NCI-H69 (cell line): ENCODE measurements around the gene ITK.

Experiments
- DNase-seq: peaks from one replicate; lab custom pipeline; 2025; lab: John Stamatoyannopoulos, UW

ITK gene

DNA sequence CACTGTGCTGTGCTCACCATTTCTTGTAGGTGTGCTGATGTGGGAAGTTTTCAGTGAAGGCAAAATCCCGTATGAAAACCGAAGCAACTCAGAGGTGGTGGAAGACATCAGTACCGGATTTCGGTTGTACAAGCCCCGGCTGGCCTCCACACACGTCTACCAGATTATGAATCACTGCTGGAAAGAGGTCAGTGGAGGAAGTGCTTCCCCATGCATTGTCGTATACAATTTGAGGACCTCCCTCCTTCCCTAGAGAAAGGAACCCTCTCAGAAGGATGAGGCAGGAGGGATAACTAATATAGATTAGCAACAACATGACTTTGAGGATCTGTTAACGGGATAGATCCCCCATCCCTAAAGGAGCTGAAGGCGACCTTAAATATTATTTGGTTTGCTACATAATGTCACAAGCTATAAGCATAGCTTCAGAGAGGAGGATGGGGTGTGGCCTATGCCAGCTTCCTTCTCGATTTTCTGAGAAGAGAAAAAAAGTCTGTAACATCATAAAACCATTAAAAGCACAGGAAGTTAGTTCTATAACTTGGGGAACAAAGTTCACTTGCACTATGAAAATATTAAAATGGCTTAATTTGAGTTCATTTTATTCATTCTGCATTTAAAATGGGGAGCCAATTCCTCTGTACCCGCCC, 68.3 kb downstream of the ITK start:
- DNase-seq = no peak

DNA sequence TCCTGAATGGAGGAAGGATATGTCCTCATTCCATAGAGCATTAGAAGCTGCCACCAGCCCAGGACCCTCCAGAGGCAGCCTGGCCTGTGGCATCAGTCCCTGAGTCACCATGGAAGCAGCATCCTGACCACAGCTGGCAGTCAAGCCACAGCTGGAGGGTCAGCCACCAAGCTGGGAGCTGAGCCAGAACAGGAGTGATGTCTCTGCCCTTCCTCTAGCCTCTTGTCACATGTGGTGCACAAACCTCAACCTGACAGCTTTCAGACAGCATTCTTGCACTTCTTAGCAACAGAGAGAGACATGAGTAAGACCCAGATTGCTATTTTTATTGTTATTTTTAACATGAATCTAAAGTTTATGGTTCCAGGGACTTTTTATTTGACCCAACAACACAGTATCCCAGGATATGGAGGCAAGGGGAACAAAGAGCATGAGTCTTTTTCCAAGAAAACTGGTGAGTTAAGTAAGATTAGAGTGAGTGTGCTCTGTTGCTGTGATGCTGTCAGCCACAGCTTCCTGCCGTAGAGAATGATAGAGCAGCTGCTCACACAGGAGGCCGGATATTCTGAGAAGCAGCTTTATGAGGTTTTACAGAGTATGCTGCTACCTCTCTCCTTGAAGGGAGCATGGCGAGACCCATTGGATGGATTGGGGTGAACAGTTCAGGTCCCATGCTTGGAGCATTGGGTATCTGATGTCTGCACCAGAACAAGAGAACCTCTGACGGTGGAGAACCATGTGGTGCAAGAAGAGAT, 72.2 kb downstream of the ITK start:
- no peak for DNase-seq

DNA sequence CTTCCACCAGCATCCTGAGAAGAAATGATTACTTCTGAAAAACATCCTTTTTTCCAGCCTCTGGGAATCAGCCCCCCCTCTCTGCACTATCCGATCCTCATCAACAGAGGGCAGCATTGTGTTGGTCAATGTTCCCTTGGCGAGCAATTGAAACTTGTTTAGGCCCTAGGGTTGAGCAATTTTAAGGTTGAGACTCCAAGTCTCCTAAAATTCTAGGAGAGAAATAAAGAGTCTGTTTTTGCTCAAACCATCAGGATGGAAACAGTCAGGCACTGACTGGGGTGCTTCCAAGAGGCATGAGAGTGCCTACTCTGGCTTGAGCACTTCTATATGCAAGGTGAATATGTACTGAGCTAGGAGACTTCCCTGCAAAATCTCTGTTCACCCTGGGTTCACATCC, 72.9 kb downstream of the ITK start:
- DNase-seq = peak; percentile 53

DNA sequence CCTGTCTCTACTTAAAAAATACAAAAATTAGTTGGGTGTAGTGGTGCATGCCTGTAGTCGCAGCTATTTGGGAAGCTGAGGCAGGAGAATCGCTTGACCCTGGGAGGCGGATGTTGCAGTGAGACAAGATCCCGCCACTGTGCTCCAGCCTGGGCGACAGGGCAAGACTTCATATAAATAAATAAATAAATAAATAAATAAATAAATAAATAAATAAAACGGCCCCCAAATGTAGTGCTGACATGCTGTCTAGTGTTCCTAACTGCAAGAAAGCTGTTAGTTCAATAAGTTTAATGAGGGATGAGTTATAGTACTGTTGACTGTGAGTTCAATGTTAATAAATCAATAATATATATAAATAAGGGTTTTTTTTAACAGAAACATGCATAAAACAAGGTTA, 77.8 kb downstream of the ITK start:
- no peak for DNase-seq

DNA sequence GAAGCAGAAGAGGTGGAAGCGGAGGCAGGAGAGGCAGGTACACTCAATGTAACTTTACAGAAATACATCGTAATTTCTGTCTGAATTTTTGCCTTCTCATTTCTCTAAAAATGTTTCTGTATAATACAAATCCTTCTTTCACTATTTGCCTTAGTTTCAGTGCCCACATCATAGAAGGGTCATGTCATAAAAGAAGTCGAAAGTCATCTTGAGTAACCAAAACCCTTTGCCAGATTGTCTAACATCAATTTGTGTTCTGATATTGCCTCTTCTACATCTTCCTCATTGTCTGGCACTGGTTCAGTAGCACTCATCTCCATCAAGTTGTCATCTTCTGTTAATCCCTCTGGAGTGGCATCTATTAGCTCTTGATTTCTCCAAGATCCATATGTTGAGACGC, 79.1 kb downstream of the ITK start:
- no peak for DNase-seq

DNA sequence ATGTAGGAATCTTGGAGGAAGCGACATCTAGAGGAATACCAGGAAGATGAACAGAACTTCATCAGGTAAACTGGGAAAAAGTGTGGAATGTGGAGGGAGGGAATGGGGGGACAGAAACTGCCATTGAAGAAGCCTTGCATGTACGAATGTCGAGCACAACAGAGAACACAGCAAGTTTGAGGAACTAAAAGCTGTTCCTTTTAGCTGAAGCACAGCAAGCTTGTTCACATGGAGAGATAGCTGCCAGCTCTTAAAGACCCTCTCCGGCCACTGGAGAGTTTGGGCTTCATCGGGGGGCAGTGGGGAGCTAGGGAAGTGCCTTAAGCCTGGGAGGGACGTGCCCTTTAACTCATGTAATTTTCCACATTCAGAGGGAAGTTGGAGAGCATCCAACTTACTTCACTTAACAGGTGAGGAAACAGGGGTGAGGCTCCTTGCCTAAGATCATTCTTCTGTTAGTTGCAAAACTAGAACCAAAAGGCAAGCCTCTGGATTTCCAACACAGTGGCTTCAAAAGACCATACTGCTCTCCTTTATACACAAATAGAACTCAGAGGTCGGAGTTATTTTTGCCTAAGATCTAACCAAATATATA, 83.0 kb downstream of the ITK start:
- DNase-seq = peak; percentile 39

DNA sequence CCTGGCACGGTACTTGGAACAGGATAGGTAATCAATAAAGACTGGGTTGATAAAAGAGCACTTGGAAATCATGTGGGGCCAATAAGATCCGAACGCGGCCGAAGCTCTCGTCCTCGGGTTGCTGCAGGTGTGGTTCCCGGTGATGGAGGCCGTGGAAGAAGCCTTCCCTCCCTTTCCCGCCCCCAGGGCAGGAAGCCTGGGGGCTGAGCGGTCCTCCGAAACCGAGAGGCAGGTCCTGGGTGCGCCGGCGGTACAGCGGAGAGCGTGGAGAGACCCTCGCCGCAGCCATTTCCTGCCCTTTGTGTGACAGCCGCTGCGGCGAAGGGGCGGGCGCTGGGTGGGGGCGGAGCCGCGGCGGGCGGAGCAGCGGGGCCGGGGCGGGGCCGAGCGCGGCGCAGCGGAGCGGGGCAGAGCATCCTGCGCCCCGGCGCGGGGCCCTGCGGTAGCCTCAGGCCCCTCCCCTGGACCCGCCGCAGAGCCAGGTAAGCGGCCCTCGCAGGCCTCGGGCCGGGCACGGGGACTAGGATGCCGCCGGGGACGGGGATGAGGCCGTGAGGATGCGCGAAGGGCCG, 85.2 kb downstream of the ITK start, which contains the start of gene CYFIP2:
Gene CYFIP2 (plus strand): TSS at position 410 of the 572 bp plus-strand sequence. CDS start 19,239 bp downstream, outside the sequence.
- DNase-seq = peak; percentile 90

DNA sequence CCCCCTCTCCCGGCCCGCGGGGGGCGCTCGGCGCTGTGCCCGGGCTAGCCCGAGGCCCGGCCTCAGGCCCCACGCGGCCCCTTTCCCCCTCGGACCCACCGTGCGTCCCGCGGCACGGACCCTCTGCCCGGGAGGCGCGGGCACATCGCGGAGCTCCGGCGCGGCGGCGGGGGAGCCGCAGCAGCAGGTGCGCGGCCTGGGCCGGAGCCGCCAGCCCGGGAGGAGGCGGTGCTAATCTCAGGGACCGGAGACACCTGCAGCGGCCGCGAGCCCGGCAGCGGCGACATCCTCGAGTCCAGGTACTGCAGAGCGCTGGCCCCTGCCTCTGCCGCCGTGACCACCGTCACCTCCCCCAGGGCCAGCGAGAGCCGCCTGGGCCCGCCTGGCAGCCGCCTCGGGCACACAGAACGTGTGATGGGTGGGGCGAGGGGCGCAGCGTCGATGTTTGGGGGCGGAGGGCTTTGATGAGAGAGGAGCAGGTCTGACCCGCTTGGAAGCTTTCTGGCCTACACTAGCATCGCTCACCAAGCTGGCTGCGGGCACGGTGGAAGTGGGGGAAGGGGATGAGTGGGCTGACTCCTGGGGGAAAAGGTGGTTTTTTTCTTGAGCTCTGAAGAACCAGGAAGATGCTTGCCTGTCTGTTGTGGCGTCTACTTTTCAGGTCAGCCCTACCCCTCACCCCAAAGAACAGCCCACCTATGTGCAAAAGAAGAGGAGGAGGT, 85.8 kb downstream of the ITK start:
- DNase-seq = peak; percentile 66

DNA sequence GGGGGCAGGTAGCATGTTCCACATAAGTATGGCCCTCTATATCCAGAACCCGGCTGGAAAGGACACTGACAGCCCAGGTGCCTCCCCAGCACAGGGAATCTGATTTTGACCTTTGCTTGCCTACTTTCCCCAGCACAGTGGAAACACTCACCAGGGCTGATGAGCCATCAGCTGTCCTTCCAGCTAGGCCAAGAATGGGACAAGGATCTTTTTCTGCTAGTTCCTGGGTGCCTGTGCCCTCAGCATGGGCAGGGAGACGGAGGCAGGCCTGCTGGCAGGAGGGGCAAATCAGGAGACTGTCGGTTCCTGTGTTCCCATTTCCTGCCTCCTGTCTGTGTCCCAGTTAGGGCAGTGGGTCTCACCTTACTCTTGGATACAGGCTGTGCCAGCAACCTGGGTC, 86.4 kb downstream of the ITK start:
- no peak for DNase-seq

DNA sequence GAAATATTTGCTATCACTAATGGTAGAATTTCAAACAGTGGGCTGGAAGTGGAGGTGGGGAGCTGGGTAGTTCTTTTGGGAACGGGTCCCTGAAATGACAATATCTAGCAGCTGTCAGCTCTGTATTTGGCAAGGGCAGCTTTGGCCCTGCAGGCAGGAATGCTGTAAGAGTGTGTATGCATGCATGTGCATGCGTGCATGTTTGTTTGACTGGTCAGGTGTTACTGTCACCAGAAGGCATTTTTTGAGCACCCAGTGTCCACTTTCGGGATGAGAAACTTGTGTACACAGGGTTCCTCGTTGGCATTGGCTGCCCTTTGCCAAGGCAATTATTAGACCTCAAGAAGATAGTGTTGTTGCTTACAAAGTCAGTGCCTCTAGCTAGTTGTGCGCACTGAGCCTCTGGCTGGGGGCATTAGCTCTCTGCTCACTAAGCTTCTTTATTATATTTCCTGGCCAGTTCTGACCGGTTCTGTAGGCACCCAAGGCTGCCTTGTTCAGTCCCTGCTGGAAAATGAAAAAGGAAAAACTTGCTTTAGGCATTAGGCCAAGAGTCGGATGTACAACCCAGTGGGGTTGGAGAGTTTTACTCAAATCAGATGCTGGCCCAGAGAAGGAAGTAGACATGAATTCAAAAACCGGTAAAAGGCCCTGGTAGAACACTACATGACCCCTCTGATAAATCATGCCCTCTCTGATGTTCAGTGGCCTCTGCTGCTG, 87.3 kb downstream of the ITK start:
- peak; percentile 9 for DNase-seq

DNA sequence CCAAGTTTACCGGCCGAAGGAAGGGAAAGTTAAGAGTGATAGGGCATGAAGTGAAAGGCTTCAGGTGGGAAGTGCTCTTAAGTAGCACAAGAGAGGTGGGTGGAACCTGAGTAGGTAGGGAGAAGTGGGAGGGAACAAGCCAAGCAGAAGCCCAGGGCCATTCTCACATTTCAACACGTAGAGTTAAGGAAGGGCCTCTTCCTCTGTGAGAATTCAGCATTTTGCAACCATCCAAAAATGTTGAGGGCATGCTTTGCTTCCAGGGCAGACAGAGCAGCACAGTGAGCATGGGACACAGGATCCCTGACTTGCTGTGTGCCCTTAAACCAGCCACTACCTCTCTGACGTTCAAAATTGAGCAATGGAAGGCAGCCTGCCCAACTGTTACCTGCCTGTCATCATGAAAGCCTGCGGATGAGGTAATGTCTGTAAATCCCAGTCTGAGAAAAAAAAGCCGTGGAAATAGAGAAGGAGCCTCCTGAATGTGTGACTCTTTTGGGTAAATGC, 88.6 kb downstream of the ITK start:
- DNase-seq = no peak

DNA sequence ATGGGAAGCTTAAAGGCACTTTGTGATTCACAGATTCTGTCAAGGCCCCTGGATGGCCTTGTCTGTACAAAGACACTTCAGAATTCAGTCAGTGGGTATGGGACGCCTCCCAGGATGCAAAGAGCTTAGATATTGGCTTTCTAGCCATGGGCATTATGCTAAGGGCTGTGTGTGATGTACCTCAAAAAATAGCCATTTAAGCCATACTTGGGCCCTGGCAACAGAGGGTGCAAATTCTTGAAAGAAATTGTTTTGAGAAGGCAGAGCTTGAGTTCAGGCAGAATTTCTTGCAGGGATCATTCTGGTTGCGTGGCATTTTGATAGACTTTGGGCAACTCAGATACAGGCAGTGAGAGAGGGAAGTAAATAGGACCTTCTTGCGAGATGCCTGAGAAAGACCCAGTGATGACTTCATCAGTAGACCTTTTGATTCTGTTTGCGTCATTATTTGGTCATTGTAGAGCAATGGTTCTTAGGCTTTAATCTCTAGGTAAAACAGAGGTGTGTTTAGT, 89.2 kb downstream of the ITK start:
- DNase-seq = no peak

DNA sequence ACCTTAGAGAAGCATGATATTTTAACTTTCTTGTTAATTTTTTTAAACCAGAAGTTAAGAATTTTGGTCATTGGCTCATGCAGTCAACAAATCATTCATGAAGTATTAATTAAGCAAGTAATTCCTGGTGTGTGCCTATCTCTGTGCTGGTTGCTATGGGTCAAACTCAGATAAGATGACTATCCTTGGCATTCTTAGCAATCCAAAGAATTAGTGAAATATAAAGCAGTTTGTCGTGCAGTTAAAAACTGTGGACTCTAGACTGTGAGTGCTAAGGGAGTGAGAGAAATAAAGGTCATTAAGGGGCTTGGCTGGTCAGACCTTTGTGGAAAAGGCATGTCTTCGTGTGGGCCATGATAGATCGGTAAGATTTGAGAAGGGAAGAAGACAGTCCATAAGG, 90.1 kb downstream of the ITK start:
- DNase-seq = no peak

DNA sequence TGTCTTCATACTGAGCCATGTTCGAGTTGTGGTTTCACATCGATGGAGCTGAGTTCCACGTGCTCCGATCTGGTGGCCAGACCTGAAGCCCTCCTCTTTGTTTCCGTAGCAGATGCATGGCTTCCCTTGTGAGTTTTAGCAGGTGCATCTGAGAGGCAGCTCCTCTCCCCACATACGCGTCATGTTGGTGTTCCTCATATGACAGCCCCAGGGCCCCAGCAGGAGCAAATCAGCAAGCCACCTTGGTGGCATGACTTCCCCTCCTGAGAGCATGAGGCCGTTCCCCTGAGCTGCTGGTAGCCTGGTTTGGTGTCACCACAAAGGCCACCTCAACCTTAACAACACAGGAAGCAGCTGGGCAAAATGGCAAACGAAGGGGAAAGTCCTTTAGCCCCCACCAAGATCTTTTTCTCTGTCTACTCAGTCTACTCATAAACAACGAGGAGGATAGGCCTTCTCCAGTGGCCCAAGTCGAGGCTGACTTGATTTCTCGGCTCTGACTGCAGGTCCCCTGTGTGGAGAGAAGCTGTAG, 91.2 kb downstream of the ITK start:
- DNase-seq = peak; percentile 10

DNA sequence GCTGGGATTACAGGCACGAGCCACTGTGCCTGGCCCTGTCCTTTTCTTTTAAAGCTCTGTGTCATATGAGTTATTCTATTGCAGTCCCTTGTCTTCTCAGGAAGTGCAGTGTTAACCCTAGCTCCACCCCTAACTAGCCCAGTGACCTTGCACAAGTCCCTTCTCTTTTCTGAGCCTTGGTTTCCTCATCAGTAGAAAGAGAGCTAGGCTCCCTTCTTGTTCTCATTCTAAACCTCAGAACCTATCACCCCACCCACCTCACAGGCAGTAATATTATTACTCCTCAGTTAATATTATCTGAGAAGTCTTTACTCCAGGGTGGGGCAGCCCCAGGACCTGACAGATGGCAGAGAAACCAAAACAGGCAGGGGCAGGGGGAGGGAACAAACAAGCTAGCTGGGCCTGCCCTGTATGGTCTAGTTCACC, 92.5 kb downstream of the ITK start:
- no peak for DNase-seq

DNA sequence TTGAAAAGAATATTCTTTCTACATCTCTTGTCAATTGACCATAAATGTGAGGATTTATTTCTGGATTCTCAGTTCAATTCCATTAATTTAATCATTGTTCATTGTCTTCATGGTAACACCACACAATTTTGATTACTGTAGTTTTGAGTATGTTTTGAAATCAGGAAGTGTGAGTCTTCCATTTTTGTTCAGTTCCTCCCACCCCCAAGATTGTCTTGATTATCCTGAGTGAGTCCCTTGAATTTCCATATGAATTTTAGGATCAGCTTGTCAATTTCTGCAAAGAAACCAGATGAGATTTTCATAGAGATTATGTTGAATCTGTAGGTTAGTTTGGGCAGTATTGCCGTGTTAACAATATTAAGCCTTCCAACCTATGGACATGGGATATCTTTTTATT, 94.8 kb downstream of the ITK start:
- no peak for DNase-seq

DNA sequence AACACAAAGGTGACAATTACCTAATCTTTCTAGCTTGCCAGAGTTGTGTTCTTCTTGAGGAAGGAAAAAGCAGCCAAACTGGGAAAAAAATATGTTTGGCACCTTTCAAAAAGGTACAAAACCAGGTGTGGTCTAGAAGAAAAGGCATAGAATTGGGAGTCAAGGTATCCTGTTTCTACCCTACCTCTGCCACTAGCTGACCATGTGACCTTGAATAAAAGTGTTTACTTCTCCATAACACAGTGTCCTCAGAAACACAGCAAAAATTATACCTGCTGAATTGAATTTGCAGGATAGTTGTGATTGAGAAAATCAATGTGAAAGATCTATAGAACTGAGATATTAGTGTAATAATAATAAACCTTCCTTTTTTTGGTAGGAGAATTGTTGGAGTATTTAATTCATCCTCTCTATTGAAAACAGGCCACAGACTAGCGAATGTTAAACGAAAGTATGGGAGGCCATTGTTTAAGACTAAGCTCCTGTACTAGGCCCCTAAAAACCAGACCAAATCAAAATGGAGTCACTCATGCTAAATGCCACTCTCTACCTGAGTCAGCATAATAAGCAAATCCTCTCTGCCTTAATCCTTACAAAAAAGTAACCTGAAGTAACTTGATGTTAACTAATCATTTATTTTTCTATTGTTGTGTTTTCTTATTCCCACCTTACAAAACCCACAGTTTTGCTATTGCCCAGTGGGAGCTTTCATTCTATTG, 97.8 kb downstream of the ITK start:
- DNase-seq = no peak

DNA sequence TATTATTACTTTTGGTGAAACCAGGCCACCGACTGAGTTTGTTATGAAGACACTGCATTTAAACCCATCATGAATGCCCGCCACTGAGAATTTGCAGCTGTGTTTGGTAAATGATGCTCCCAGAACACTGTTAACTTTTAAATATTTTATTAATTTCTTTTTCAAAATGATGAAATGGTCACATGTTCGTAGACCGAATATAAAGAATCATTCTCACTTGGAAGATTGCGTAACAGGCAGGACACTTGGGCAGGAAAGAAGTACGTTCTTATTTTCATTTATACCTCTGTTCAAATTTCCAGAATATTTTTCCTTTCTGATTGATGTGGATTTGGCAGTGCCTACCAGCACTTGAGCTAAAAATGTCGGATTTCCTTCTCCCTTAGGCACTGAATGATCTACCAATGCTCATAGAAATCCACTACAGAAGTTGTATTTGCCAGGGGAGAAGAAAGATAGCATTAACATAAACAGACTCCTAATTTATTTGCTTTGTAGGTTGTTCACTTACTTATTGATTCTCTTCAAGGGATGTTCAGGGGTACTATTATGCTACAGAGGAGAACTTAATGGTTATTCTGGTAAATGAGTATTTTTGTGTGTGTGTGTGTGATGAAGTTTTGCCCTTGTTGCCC, 99.1 kb downstream of the ITK start:
- no peak for DNase-seq

DNA sequence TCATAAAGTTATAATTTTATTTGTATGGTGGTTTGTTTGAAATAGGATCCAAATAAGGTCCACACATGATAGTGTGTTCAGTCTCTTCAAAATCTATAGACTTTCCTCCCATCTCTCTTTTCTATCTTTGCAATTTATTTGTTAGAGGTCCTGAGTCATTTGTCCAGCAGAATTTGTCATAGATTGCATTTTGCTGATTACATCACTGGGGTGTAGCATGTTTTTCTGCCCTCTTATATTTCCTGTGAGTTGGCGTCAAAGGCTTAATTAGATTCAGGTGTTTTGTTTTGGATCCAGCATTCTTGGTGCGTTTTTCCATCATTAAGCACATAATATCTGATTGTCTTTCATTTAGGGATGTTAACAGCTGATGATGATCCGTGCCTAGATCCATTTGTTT, 100.3 kb downstream of the ITK start:
- DNase-seq = no peak

DNA sequence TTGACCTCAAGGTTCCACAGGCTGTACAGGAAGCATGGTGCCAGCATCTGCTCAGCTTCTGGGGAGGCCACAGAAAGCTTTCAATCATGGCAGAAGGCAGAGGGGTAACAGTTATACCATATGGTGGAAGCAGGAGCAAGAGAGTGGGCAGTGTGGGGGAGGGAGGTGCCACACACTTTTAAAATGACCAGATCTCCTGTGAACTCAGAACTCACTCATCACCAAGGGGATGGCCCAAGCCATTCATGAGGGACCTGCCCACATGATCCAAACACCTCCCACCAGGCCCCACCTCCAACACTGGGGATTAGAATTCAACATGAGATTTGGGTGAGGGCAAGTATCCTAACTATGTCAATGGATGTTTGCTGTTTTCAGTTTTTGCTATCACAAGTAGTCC, 101.5 kb downstream of the ITK start:
- DNase-seq = no peak
